NCI-H446 treated with DMSO at 0.1 percent for 48 hours (cell line): ENCODE results near the gene B2M.
"Not testable (repeated sequence)": the region's sequence is repeated elsewhere in the genome, so short reads cannot be mapped to it uniquely, and the experiment has no call there.

ENCODE experiments used
- DNase-seq: peaks from one replicate; lab custom pipeline; 2025; lab: John Stamatoyannopoulos, UW

Gene B2M

GRCh38 chr15:44726136-44726535 lies 14.8 kb downstream of the B2M start:
- DNase-seq = no peak

DNA sequence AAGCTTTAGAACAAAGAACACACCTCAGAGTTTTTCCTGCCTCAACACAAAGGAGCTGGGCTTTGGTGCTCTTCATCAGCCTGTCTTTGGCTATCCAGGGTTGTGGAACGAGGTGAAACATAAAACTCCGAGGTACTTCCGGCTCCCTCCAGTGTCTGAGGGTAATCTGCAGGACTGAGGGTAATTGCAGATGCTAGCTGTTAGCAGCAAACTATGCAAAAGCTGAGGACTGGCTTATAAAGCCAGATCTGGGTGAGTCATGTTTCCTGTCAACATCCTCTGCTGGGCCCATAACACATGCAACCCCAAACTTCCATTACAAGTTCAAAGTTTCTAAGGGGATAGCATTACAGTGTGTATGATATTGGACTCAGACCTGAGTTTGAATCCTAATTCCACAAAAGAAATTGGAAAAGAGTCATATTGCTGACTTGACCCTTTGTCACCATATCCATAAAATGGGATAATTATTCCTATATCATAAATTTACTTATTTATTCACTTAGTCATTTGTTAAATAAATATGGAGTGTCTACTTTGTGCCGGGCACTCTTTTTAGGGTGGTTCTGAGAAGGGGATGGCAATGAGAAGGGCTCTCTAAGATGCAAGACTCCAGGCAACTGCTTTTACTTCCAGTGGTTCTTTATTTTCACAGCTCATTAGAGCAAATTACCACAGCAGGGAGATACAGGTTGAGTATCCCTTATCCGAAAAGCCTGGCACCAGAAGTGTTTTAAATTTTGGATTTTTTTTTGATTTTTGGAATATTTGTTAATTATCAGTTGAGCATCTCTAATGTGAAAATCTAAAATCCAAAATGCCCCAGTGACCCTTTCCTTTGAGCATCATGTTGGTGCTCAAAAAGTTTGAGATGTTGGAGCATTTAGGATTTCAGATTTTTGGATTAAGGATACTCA lies 15.5 kb downstream of the B2M start:
- DNase-seq = no peak

- no peak for DNase-seq
These were observed 16.3 kb downstream of the B2M start for GRCh38 chr15:44727485-44728231.

- not testable (repeated sequence) for DNase-seq
These were observed 16.9 kb downstream of the B2M start for GRCh38 chr15:44728232-44728575.

DNA sequence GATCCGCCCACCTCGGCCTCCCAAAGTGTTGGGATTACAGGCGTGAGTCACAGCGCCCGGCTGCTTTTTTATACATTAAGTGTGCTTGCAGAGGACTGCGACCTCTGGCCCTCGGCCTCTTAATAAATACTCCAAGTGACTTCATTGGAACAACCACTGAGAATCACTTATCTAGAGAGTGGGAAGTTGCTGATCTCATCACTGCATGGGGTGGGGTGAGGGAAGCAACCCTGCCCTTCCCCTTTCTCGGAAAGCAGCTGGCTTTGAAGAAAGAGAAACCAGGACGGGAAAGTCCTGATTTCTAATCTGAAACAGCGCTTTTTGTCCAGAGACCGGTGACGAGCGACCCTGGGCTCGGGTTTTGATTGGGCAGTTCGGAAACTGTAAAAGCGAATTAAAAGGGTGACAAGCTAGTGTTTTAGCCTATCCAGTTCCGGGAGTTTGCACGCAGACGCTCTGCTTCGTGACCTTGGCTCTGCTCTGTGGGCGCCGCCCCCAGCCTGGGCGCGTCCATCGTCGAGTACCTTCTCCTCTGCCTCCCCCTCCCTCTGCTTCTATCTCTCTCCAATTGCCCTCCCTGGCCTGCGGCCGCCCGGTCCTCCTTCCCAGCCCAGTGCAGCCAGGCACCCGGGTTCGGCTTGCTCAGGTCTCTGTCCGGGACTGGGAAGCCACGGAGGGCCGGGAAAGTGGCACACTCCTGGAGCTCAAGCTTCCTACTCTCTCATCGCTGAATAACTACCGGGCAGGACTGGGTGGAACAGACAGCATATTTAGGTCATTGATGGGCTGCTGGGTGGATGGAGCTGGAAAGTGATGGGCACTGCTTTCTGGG lies 17.5 kb downstream of the B2M start:
- DNase-seq = peak; percentile 94

DNA sequence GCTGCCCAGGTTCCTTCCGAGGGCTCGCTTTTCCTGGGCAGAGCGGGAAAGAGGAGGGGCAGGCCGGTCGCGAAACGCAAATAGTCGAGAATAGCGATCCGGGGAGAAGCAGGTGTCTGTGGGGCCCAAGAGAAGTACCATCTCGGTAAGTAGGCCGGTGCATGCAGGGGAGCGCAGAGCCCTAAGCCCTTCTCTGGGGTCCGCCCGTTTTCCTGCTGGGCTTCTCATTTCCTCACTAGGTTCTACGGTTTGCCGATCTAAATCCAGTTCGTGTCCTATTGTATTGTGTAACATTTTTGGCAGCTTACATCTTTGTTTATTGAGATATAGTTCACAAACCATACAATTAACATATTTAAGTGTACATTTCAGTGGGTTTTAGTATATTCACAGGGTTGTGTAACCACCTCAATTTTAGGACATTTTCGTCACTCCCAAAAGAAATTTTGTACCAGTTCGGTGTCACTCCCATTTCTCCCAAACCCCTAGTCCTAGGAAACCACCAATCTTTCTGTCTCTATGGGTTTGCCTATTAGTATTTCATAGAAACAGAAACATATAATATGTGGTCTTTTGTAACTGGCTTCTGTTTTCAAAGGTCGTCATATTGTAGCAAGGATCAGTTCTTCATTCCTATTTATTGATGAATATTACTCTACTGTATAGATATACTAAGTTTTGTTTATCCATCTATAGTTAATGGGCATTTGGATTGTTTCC lies 18.3 kb downstream of the B2M start:
- DNase-seq = no peak

GRCh38 chr15:44734839-44735481 lies 23.6 kb downstream of the B2M start:
- DNase-seq = no peak

GRCh38 chr15:44735482-44736180 lies 24.3 kb downstream of the B2M start:
- DNase-seq = no peak

GRCh38 chr15:44736181-44736765 lies 25.0 kb downstream of the B2M start, which contains the start of gene TRIM69:
TSS of gene TRIM69 (plus strand) at chr15:44736528. CDS start at chr15:44736705, 177 bp downstream.
- DNase-seq = no peak

- peak; percentile 14 for DNase-seq
These were observed 27.1 kb downstream of the B2M start for GRCh38 chr15:44738340-44738984.

GRCh38 chr15:44739222-44739847 lies 28.0 kb downstream of the B2M start:
- DNase-seq = not testable (repeated sequence)

DNA sequence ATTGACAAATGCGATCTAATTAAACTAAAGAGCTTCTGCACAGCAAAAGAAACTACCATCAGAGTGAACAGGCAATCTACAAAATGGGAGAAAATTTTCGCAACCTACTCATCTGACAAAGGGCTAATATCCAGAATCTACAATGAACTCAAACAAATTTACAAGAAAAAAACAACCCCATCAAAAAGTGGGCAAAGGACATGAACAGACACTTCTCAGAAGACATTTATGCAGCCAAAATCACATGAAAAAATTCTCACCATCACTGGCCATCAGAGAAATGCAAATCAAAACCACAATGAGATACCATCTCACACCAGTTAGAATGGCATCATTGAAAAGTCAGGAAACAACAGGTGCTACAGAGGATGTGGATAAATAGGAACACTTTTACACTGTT lies 32.1 kb downstream of the B2M start:
- not testable (repeated sequence) for DNase-seq

- no peak for DNase-seq
These were observed 42.0 kb downstream of the B2M start for GRCh38 chr15:44753345-44753744.

GRCh38 chr15:44763187-44763586 lies 51.9 kb downstream of the B2M start:
- no peak for DNase-seq

- DNase-seq = no peak
These were observed 52.5 kb downstream of the B2M start for GRCh38 chr15:44763848-44764247.

- DNase-seq = no peak
These were observed 53.7 kb downstream of the B2M start for GRCh38 chr15:44765036-44765435.
